ENCODE results near the gene PKDREJ.

DNA sequence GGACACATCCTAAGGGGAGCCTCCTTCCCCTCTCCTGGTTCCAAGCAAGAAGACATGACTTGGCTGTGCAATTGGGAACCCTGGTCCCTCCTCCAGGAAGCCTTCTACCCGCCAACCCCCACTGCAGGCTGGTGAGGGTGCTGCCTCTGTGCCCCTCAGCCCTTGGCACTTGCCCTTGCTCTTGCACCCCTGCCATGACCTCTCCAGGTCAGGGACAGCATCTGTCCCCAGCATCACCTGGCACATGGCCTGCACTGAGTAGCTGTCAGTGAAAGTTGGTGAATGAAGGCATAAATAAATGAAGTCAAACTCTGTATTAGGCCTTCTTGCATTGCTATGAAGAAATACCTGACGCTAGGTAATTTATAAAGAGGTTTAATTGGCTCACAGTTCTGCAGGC, 31.6 kb upstream of the PKDREJ start:
- TF ChIP-seq CTCF (IDR thresholded peaks at IDR 0.05): no peak
- no peak for TF ChIP-seq POLR2A (IDR thresholded peaks at IDR 0.05)
- no peak for TF ChIP-seq EP300 (IDR thresholded peaks at IDR 0.05)

Data from ovary (tissue), 3 donors.